GM12878 (cell line): ENCODE measurements around the gene ABCD4. TPM values are rescaled to one million over a fixed set of nuclear protein-coding genes. Genes with fewer than 3 reads are reported as not detected.

Experiments
- ATAC-seq: fragments of 200-7000 bp; cut with Tn5 transposase; 3 replicates; pipeline ENCODE4 v1.9.1; 2020; ENCODE audit warnings: mild to moderate bottlenecking, moderate library complexity
- BruUV-seq: library from RNA; stranded (reverse); fragments of 400-500 nt; replicated peaks from 2 replicates; lab custom pipeline; 2021; lab: Mats Ljungman, UMichigan
- CTCF ChIA-PET: fragments of 300-600 bp; sonication (Branson Sonifier 250); formaldehyde crosslinking; extraction: SDS; loops from one replicate; lab custom pipeline; 2021; ENCODE audit warnings: inconsistent platforms; lab: Yijun Ruan, JAX
- POLR2A ChIA-PET: fragments of 350-600 bp; formaldehyde crosslinking; extraction: SDS; loops from one replicate; lab custom pipeline; 2021; ENCODE audit warnings: inconsistent platforms; lab: Charles Lee
- RAD21 ChIA-PET: fragments of 300-600 bp; sonication (Branson Sonifier 250); formaldehyde crosslinking; loops from one replicate; lab custom pipeline; 2023; ENCODE audit warnings: antibody characterized with exemption; ENCODE audit not compliant: unreplicated experiment; lab: Charles Lee
- SMC1A ChIA-PET: fragments of 300-600 bp; sonication (Branson Sonifier 250); formaldehyde crosslinking; loops from one replicate; lab custom pipeline; 2023; ENCODE audit not compliant: unreplicated experiment, uncharacterized antibody; lab: Charles Lee
- DNase-seq: peaks from one replicate; pipeline ENCODE4 v3.0.0-alpha.2; 2011; ENCODE audit warnings: low read depth, low spot score
- FAIRE-seq: peaks from 3 replicates; lab custom pipeline; 2011; peaks lifted over from hg19 to GRCh38; lab: Jason Lieb, UNC
- H2AFZ ChIP-seq: 2 replicates; pipeline ENCODE4 v1.6.0; 2011; ENCODE audit warnings: low read depth, low read length, control low read depth; ENCODE audit not compliant: control insufficient read depth
- H3K27ac ChIP-seq: 2 replicates; pipeline ENCODE4 v1.5.1; 2011; ENCODE audit warnings: control low read depth; ENCODE audit not compliant: control insufficient read depth, insufficient read depth
- H3K27me3 ChIP-seq, 2 experiments: replicated peaks in 1 of 2; 2 replicates each; pipeline versions ENCODE4 v1.6.0 to v1.6.1; 2011; ENCODE audit warnings: low read length in 1 of 2; ENCODE audit not compliant: control insufficient read depth in 2 of 2, insufficient read depth in 2 of 2
- H3K36me3 ChIP-seq, 2 experiments: 2 replicates each; pipeline ENCODE4 v1.5.1; 2011; ENCODE audit warnings: low read length in 1 of 2; ENCODE audit not compliant: control insufficient read depth in 2 of 2, insufficient read depth in 2 of 2
- H3K4me1 ChIP-seq: 2 replicates; pipeline ENCODE4 v1.6.1; 2011; ENCODE audit warnings: mild to moderate bottlenecking, low read length, moderate library complexity, mixed read lengths; ENCODE audit not compliant: control insufficient read depth, insufficient read depth
- H3K4me2 ChIP-seq: 2 replicates; pipeline ENCODE4 v1.6.0; 2011; ENCODE audit warnings: control low read depth; ENCODE audit not compliant: control insufficient read depth, insufficient read depth
- H3K4me3 ChIP-seq: fragments of 200-600 bp; sonication (generic); 2 replicates; pipeline ENCODE4 v1.5.1; 2016
- H3K79me2 ChIP-seq: 2 replicates; pipeline ENCODE4 v1.6.0; 2011; ENCODE audit warnings: low read length; ENCODE audit not compliant: control insufficient read depth, insufficient read depth
- H3K9ac ChIP-seq: 2 replicates; pipeline ENCODE4 v1.8.0; 2011; ENCODE audit warnings: low read length, control low read depth, mixed read lengths; ENCODE audit not compliant: control insufficient read depth, insufficient read depth
- H3K9me3 ChIP-seq: replicated peaks from 3 replicates; pipeline ENCODE4 v1.5.1; 2011; ENCODE audit warnings: mild to moderate bottlenecking, low read length; ENCODE audit not compliant: control insufficient read depth, insufficient read depth
- H4K20me1 ChIP-seq: 2 replicates; pipeline ENCODE4 v1.6.0; 2011; ENCODE audit not compliant: control insufficient read depth, insufficient read depth
- BCLAF1 ChIP-seq: fragments of 450-650 bp; IDR thresholded peaks from 2 replicates; pipeline ENCODE4 v1.6.1; 2017; ENCODE audit warnings: antibody characterized with exemption, mild to moderate bottlenecking, moderate library complexity
- CREM ChIP-seq: IDR thresholded peaks from 2 replicates; pipeline ENCODE4 v1.6.1; 2014; ENCODE audit warnings: antibody characterized with exemption, low read depth
- ELK1 ChIP-seq: IDR thresholded peaks from 2 replicates; pipeline ENCODE4 v1.6.1; 2012; ENCODE audit warnings: low read depth, low read length, improper control_type of control experiment
- HSF1 ChIP-seq: fragments of 150-350 bp; IDR thresholded peaks from 2 replicates; pipeline ENCODE4 v1.6.1; 2014; ENCODE audit warnings: mild to moderate bottlenecking, low read depth, low read length
- NFIC ChIP-seq: IDR thresholded peaks from 2 replicates; pipeline ENCODE4 v1.6.1; 2012; ENCODE audit warnings: low read depth, mild to moderate bottlenecking, inconsistent platforms, low read length, moderate library complexity
- POLR2A ChIP-seq: IDR thresholded peaks from 2 replicates; pipeline ENCODE4 v1.6.1; 2011; ENCODE audit warnings: low read depth, mild to moderate bottlenecking, low read length
- PRDM15 ChIP-seq: fragments of 450-650 bp; formaldehyde crosslinking; IDR thresholded peaks from 2 replicates; pipeline ENCODE4 v1.4.0; 2020; ENCODE audit warnings: mild to moderate bottlenecking, moderate library complexity
- SMC3 ChIP-seq: IDR thresholded peaks from 2 replicates; pipeline ENCODE4 v1.6.1; 2011; ENCODE audit warnings: low read length, improper control_type of control experiment, borderline replicate concordance
- SPI1 ChIP-seq: IDR thresholded peaks from 2 replicates; pipeline ENCODE4 v1.6.1; 2011; ENCODE audit warnings: low read depth, mild to moderate bottlenecking, low read length, moderate library complexity, borderline replicate concordance; ENCODE audit not compliant: insufficient read depth
- TBL1XR1 ChIP-seq: IDR thresholded peaks from 2 replicates; pipeline ENCODE4 v1.6.1; 2012; ENCODE audit warnings: low read depth, low read length, improper control_type of control experiment
- TCF7 ChIP-seq: IDR thresholded peaks from 2 replicates; pipeline ENCODE4 v1.6.1; 2014; ENCODE audit warnings: antibody characterized with exemption, borderline replicate concordance
- ZBED1 ChIP-seq: IDR thresholded peaks from 2 replicates; pipeline ENCODE4 v1.6.1; 2016; ENCODE audit warnings: borderline replicate concordance
- ZNF384 ChIP-seq: IDR thresholded peaks from 2 replicates; pipeline ENCODE4 v1.6.1; 2012; ENCODE audit warnings: low read depth, mild to moderate bottlenecking, low read length, improper control_type of control experiment, borderline replicate concordance
- ZNF622 ChIP-seq: fragments of 450-650 bp; IDR thresholded peaks from 2 replicates; pipeline ENCODE4 v1.6.1; 2017; ENCODE audit warnings: mild to moderate bottlenecking, inconsistent platforms
- ZZZ3 ChIP-seq: IDR thresholded peaks from 2 replicates; pipeline ENCODE4 v1.6.1; 2011; ENCODE audit warnings: low read depth; ENCODE audit not compliant: control insufficient read depth, insufficient read length
- WGBS: methylation state at CpG from one replicate; pipeline ENCODE4 v1.1.6; 2016; ENCODE audit warnings: low lambda C conversion rate; ENCODE audit not compliant: insufficient replicate concordance, insufficient coverage; ENCODE audit errors: missing lambda C conversion rate; 5-methylcytosine and 5-hydroxymethylcytosine counted together
- in situ Hi-C: fragments of 300-500 bp; cut with MboI; formaldehyde crosslinking; loops from 9 replicates; pipeline ENCODE4 v1.14.3; 2018; ENCODE audit warnings: mixed read lengths
- intact Hi-C: fragments of 100-400 bp; cut with micrococcal nuclease; formaldehyde crosslinking; loops from one replicate; pipeline ENCODE4 v1.14.2; 2022; ENCODE audit not compliant: unreplicated experiment
- polyA plus RNA-seq, 11 experiments: library from polyadenylated mRNA; depleted of rRNA in 4 of 11; unstranded in 6 of 11; stranded (reverse) in 5 of 11; fragments of >200 nt; fragmentation: Nextera tagmentation in 4 of 11; fragmentation: Illumina TruSeq in 1 of 11; extraction: Ambion mirVana in 4 of 11; extraction: Trizol in 1 of 11; gene quantifications; 1 replicate in 1 of 11; 2 replicates in 10 of 11; pipeline versions ENCODE4 v1.2.1 to v1.2.3, GENCODE V29; 2011 to 2016; ENCODE audit warnings: inconsistent platforms in 2 of 11, missing spikeins in 2 of 11, low read depth in 1 of 11
- total RNA-seq, 4 experiments: library from RNA; depleted of rRNA in 3 of 4; stranded (reverse); fragments of >200 nt in 3 of 4; fragmentation: Illumina TruSeq in 1 of 4; extraction: Trizol in 1 of 4; gene quantifications; 2 replicates each; pipeline versions ENCODE4 v1.2.1 to v1.2.3, GENCODE V29; 2013 to 2021

Gene ABCD4
- total and polyA plus RNA-seq, 10 of the 15 experiments (the other 5 are each of a cell fraction or from before 2014, with no cell fraction given): 5.7 to 29.5 (median 23.4) TPM

DNA sequence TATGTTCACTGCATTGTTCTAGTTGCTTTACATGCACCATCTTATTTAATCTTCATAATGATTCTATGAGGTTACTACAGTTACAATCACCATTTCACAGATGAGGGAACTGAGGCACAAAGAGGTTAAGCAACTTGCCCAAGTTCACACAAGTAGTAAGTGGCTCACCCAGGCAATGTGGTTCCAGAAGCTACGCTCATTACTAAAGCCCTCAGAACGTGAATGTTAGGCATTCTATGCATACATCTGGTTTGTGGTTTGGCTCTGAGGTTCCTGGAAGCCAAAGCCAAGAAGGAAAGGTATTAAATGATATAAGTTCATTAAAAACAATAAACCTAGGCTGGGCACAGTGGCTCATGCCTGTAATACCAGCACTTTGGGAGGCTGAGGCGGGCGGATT is 31.2 kb upstream of the ABCD4 start:
- ChIA-PET CTCF (no interaction called here), RAD21 (no interaction called here), SMC1A (no interaction called here), POLR2A (no interaction called here)
- ATAC-seq (no peak), DNase-seq (no peak), FAIRE-seq (no peak)
- Histone ChIP-seq H2AFZ (no peak overlapping the region), H3K9me3 (no peaks in the 10 kb centered on the region), H3K9ac (no peak overlapping the region), H3K4me3 (no peak overlapping the region), H3K4me2 (no peak overlapping the region), H3K27me3 (no peaks in the 10 kb centered on the region; a peak in 2 of 4 replicates), H3K36me3 (no peaks in the 10 kb centered on the region), H4K20me1 (no peaks in the 10 kb centered on the region), H3K27ac (no peak overlapping the region), H3K4me1 (no peaks in the 10 kb centered on the region), H3K79me2 (no peaks in the 10 kb centered on the region)
- BruUV-seq: no TSS peak
- intact Hi-C loops (no loop called here), in situ Hi-C loops (no loop called here)
- 55% methylated on average over 4 of the region's 4 CpGs for WGBS
- TF ChIP-seq SPI1 (no peak), PRDM15 (CRISPR knock-in tag) (no peak), ZNF384 (no peak), BCLAF1 (no peak), TBL1XR1 (no peak), POLR2A (no peak), NFIC (no peak), CREM (no peak), ZBED1 (no peak), ELK1 (no peak), ZZZ3 (no peak), SMC3 (no peak), TCF7 (no peak), ZNF622 (no peak), HSF1 (no peak)
